ENCODE measurements around the gene RHOD. TPM values are rescaled to one million over a fixed set of nuclear protein-coding genes. Genes with fewer than 3 reads are reported as not detected.

The RHOD gene
- total RNA-seq, 2 donors from 2014 or later = 17.1 to 18.1 TPM

- DNase-seq = no peak
- Histone ChIP-seq H3K4me3 (ENCODE audit: low read length) (no peak overlapping the region), H3K27me3 (ENCODE audit: control insufficient read depth, insufficient read depth, low read length, poor library complexity, severe bottlenecking) (no peaks in the 10 kb centered on the region), H3K27ac (ENCODE audit: low read depth, low read length) (no peak overlapping the region), H3K9ac (ENCODE audit: extremely low read depth, low read length, poor library complexity, severe bottlenecking) (no peak overlapping the region), H3K36me3 (ENCODE audit: control insufficient read depth, insufficient read depth, low read length) (no peaks in the 10 kb centered on the region), H3K4me1 (ENCODE audit: control insufficient read depth, insufficient read depth, low read length) (no peaks in the 10 kb centered on the region), H3K9me3 (ENCODE audit: control insufficient read depth, low read length) (no peaks in the 10 kb centered on the region)
- H3K4me3 Mint-ChIP-seq = no peak overlapping the region
- H3K4me1 Mint-ChIP-seq = no peaks in the 10 kb centered on the region
- no peak overlapping the region for H3K27ac Mint-ChIP-seq
- TF ChIP-seq, protein P1, sequence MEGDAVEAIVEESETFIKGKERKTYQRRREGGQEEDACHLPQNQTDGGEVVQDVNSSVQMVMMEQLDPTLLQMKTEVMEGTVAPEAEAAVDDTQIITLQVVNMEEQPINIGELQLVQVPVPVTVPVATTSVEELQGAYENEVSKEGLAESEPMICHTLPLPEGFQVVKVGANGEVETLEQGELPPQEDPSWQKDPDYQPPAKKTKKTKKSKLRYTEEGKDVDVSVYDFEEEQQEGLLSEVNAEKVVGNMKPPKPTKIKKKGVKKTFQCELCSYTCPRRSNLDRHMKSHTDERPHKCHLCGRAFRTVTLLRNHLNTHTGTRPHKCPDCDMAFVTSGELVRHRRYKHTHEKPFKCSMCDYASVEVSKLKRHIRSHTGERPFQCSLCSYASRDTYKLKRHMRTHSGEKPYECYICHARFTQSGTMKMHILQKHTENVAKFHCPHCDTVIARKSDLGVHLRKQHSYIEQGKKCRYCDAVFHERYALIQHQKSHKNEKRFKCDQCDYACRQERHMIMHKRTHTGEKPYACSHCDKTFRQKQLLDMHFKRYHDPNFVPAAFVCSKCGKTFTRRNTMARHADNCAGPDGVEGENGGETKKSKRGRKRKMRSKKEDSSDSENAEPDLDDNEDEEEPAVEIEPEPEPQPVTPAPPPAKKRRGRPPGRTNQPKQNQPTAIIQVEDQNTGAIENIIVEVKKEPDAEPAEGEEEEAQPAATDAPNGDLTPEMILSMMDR (conservative IDR thresholded peaks at IDR 0.05) = no peak
- H3K9me3 Mint-ChIP-seq = no peaks in the 10 kb centered on the region
- no peaks in the 10 kb centered on the region for H3K27me3 Mint-ChIP-seq (ENCODE audit: insufficient read depth)
- 86 to 100% methylated on average over 2 to 3 of the region's 3 CpGs for WGBS, 2 experiments (ENCODE audit: insufficient coverage in 1 of 2, insufficient read length in 1 of 2)
- H3K36me3 Mint-ChIP-seq (ENCODE audit: low read depth) = no peaks in the 10 kb centered on the region
Measured at GRCh38 chr11:67041602-67042001, 15.0 kb upstream of the RHOD start.

DNA sequence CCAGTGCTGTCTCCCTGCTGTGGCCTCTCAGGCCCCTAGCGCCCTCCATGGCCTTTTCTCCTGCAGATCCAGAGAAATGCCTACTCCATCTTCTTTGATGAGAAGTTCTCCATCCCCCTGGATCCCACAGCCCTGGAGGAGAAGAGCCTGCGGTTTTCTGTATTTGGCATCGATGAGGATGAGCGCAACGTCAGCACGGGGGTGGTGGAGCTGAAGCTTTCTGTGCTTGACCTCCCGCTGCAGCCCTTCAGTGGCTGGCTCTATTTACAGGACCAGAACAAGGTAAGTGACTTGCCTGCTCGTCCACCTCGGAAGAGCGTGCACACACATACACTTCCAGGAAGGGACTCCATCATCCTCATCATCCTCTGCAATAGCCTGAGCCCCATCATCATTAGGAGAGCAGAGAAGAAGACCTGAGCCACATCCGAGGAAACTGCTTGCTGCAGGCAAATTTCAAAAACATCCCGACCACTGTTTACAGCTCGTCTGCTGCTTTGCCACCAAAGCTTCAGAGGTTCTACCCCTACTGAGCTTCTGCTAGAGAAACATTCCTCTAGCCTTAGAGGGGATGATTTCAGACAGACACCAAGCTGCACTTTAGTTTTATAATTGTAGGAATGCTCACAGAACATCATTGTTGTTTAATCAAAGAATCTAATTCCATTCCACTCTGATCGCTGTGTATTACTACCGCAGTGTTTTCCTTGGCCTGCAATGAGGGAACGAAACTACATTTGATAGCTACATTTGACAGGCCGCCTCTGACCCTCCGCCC lies 12.9 kb upstream of the RHOD start:
- 92% methylated on average over 10 to 18 of the region's 18 CpGs for WGBS, 2 experiments (ENCODE audit: insufficient coverage in 1 of 2, insufficient read length in 1 of 2)
- Mint-ChIP-seq H3K36me3 (ENCODE audit: low read depth) (no peaks in the 10 kb centered on the region), H3K27me3 (ENCODE audit: insufficient read depth) (no peaks in the 10 kb centered on the region), H3K4me3 (no peak overlapping the region), H3K27ac (no peak overlapping the region), H3K4me1 (no peaks in the 10 kb centered on the region), H3K9me3 (no peaks in the 10 kb centered on the region)
- Histone ChIP-seq H3K9ac (ENCODE audit: extremely low read depth, low read length, poor library complexity, severe bottlenecking) (no peak overlapping the region), H3K36me3 (ENCODE audit: control insufficient read depth, insufficient read depth, low read length) (no peaks in the 10 kb centered on the region), H3K27me3 (ENCODE audit: control insufficient read depth, insufficient read depth, low read length, poor library complexity, severe bottlenecking) (no peaks in the 10 kb centered on the region), H3K4me1 (ENCODE audit: control insufficient read depth, insufficient read depth, low read length) (no peaks in the 10 kb centered on the region), H3K27ac (ENCODE audit: low read depth, low read length) (no peak overlapping the region), H3K4me3 (ENCODE audit: low read length) (no peak overlapping the region), H3K9me3 (ENCODE audit: control insufficient read depth, low read length) (no peaks in the 10 kb centered on the region)
- DNase-seq = no peak
- TF ChIP-seq, protein P1 (conservative IDR thresholded peaks at IDR 0.05) = no peak

DNA sequence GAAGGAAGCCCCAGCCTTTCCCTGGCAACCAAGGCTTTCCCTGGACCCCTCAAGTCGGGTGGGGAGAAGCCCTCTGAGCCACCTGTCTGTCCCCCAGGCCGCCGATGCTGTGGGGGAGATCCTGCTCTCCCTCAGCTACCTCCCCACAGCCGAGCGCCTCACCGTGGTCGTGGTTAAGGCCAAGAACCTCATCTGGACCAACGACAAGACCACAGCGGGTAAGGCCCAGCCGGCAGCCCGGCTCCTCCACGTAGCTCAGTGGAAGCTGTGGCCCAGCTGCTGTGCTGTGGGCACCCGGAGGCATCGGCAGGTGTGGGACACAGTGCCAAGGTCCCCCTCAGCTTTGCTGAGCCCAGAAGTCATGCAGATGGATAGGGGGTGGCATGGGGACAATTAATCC lies 12.2 kb upstream of the RHOD start:
- Mint-ChIP-seq H3K4me3 (no peak overlapping the region), H3K27ac (no peak overlapping the region), H3K27me3 (ENCODE audit: insufficient read depth) (no peaks in the 10 kb centered on the region), H3K4me1 (no peaks in the 10 kb centered on the region), H3K36me3 (ENCODE audit: low read depth) (no peaks in the 10 kb centered on the region), H3K9me3 (no peaks in the 10 kb centered on the region)
- TF ChIP-seq, protein P1 (conservative IDR thresholded peaks at IDR 0.05) = no peak
- 94 to 98% methylated on average over 6 to 14 of the region's 14 CpGs for WGBS, 2 experiments (ENCODE audit: insufficient coverage in 1 of 2, insufficient read length in 1 of 2)
- no peaks in the 10 kb centered on the region for H3K27me3 ChIP-seq (ENCODE audit: control insufficient read depth, insufficient read depth, low read length, poor library complexity, severe bottlenecking)
- no peaks in the 10 kb centered on the region for H3K4me1 ChIP-seq (ENCODE audit: control insufficient read depth, insufficient read depth, low read length)
- no peak overlapping the region for H3K9ac ChIP-seq (ENCODE audit: extremely low read depth, low read length, poor library complexity, severe bottlenecking)
- no peaks in the 10 kb centered on the region for H3K36me3 ChIP-seq (ENCODE audit: control insufficient read depth, insufficient read depth, low read length)
- H3K4me3 ChIP-seq (ENCODE audit: low read length) = no peak overlapping the region
- no peaks in the 10 kb centered on the region for H3K9me3 ChIP-seq (ENCODE audit: control insufficient read depth, low read length)
- no peak overlapping the region for H3K27ac ChIP-seq (ENCODE audit: low read depth, low read length)
- no peak for DNase-seq
